ENCODE measurements around the gene MACROH2A2. TPM values are rescaled to one million over a fixed set of nuclear protein-coding genes. Genes with fewer than 3 reads are reported as not detected.

The MACROH2A2 gene
- total and polyA plus RNA-seq, 2 donors from 2014 or later: 16.8 to 21.7 TPM

DNA sequence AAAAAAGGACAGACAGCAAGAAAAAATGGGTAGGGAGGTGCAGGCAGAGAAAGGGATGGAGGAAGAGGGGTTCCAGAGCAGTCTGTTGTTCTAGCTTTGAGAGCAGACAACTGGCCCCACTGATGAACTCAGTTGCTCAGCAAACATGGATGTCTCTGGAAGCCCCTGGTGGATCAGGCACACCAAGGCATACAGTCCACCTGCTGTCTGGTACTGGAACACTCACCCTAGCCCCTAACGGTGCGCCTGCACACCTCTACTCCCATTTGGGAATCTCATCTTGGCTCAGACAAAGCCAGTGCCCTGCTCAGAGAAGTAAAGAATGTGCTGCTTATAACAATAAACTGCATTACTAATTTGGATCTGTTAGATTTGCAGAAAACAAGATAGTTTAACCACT lies 7.7 kb downstream of the MACROH2A2 start:
- DNase-seq: no peak
- FAIRE-seq: no peak
- no peak overlapping the region for H3K27ac ChIP-seq (ENCODE audit: low read depth in 2 of 2, low read length in 2 of 2)
- no peaks in the 10 kb centered on the region for H3K9me3 ChIP-seq (ENCODE audit: control insufficient read depth in 2 of 3, insufficient read depth in 1 of 3, low read length in 3 of 3)
- H3K4me3 ChIP-seq (ENCODE audit: low read length in 3 of 3): no peak overlapping the region
- intact Hi-C loops (cut with DNase I): no loop called here
- no peaks in the 10 kb centered on the region for H3K27me3 ChIP-seq (ENCODE audit: control insufficient read depth, insufficient read depth, low read length)
- no peaks in the 10 kb centered on the region for H3K36me3 ChIP-seq (ENCODE audit: control insufficient read depth in 2 of 3, insufficient read depth in 3 of 3, low read length in 3 of 3)
- TF ChIP-seq CTCF (IDR thresholded peaks at IDR 0.05; ENCODE audit: borderline replicate concordance, extremely low read depth, insufficient read depth): no peak
- H3K4me1 ChIP-seq (ENCODE audit: control insufficient read depth in 2 of 3, insufficient read depth in 2 of 3, low read depth in 1 of 3, low read length in 3 of 3): peaks cover 0 to 4% (median 0%) of the 10 kb centered on the region in 3 donors
- H3K9ac ChIP-seq (ENCODE audit: low read length in 3 of 3): no peak overlapping the region

DNA sequence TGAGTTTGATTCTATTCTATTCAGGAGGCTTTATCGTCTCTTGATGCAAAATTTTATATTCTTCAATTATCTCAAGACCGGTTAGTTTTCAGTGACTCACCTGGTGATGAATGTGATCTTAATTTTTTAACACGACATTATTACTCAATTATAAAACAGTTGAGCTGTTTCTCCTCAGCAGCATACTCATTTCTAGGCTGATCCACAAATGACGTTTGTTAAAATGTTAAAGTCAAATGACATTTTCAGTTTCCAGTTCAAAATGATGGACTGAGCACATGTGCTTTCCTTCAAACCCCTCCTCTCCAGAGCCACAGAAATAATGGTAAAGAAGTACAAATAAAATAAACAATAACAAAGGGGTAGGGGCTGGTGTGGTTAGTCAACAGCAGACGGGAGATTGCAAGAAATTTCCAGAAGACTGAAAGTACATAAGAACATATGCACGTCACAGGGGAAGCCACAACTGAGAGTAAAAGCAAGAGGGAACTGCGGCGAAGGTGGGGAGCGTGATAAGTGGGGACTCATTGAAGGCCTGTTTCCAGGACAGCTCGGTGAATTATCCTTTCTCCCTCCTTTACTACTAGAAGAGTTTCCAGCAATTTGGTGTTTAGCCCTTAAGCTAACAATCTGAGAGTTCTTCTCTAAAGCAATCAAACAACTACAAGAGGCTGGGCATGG lies 10.9 kb downstream of the MACROH2A2 start:
- intact Hi-C loops (cut with DNase I): no loop called here

GRCh38 chr10:70064486-70064885 lies 11.8 kb downstream of the MACROH2A2 start:
- no peak for TF ChIP-seq CTCF (IDR thresholded peaks at IDR 0.05; ENCODE audit: borderline replicate concordance, extremely low read depth, insufficient read depth)
- intact Hi-C loops (cut with DNase I): no loop called here
- DNase-seq: no peak
- Histone ChIP-seq H3K27ac (ENCODE audit: low read depth in 2 of 2, low read length in 2 of 2) (no peak overlapping the region), H3K9me3 (ENCODE audit: control insufficient read depth in 2 of 3, insufficient read depth in 1 of 3, low read length in 3 of 3) (no peaks in the 10 kb centered on the region), H3K4me1 (ENCODE audit: control insufficient read depth in 2 of 3, insufficient read depth in 2 of 3, low read depth in 1 of 3, low read length in 3 of 3) (no peaks in the 10 kb centered on the region), H3K27me3 (ENCODE audit: control insufficient read depth, insufficient read depth, low read length) (no peaks in the 10 kb centered on the region), H3K4me3 (ENCODE audit: low read length in 3 of 3) (no peak overlapping the region), H3K9ac (ENCODE audit: low read length in 3 of 3) (no peak overlapping the region), H3K36me3 (ENCODE audit: control insufficient read depth in 2 of 3, insufficient read depth in 3 of 3, low read length in 3 of 3) (no peaks in the 10 kb centered on the region)
- no peak for FAIRE-seq

More for the DNA sequence above, 10.9 kb downstream of the MACROH2A2 start:
- Histone ChIP-seq H3K9ac (ENCODE audit: low read length in 3 of 3) (no peak overlapping the region), H3K4me3 (ENCODE audit: low read length in 3 of 3) (no peak overlapping the region), H3K36me3 (ENCODE audit: control insufficient read depth in 2 of 3, insufficient read depth in 3 of 3, low read length in 3 of 3) (no peaks in the 10 kb centered on the region), H3K9me3 (ENCODE audit: control insufficient read depth in 2 of 3, insufficient read depth in 1 of 3, low read length in 3 of 3) (no peaks in the 10 kb centered on the region), H3K27me3 (ENCODE audit: control insufficient read depth, insufficient read depth, low read length) (no peaks in the 10 kb centered on the region), H3K4me1 (ENCODE audit: control insufficient read depth in 2 of 3, insufficient read depth in 2 of 3, low read depth in 1 of 3, low read length in 3 of 3) (no peaks in the 10 kb centered on the region), H3K27ac (ENCODE audit: low read depth in 2 of 2, low read length in 2 of 2) (no peak overlapping the region)
- DNase-seq (no peak), FAIRE-seq (no peak)
- no peak for TF ChIP-seq CTCF (IDR thresholded peaks at IDR 0.05; ENCODE audit: borderline replicate concordance, extremely low read depth, insufficient read depth)

GRCh38 chr10:70066190-70066589 lies 13.5 kb downstream of the MACROH2A2 start:
- intact Hi-C loops (cut with DNase I): no loop called here
- no peak overlapping the region for H3K27ac ChIP-seq (ENCODE audit: low read depth in 2 of 2, low read length in 2 of 2)
- no peak for TF ChIP-seq CTCF (IDR thresholded peaks at IDR 0.05; ENCODE audit: borderline replicate concordance, extremely low read depth, insufficient read depth)
- H3K27me3 ChIP-seq (ENCODE audit: control insufficient read depth, insufficient read depth, low read length): no peaks in the 10 kb centered on the region
- no peaks in the 10 kb centered on the region for H3K9me3 ChIP-seq (ENCODE audit: control insufficient read depth in 2 of 3, insufficient read depth in 1 of 3, low read length in 3 of 3)
- DNase-seq (no peak), FAIRE-seq (no peak)
- no peaks in the 10 kb centered on the region for H3K36me3 ChIP-seq (ENCODE audit: control insufficient read depth in 2 of 3, insufficient read depth in 3 of 3, low read length in 3 of 3)
- H3K4me1 ChIP-seq (ENCODE audit: control insufficient read depth in 2 of 3, insufficient read depth in 2 of 3, low read depth in 1 of 3, low read length in 3 of 3): no peaks in the 10 kb centered on the region
- no peak overlapping the region for H3K4me3 ChIP-seq (ENCODE audit: low read length in 3 of 3)
- no peak overlapping the region for H3K9ac ChIP-seq (ENCODE audit: low read length in 3 of 3)
